GM12878 (cell line): ENCODE data around the gene SHROOM1. TPM values are rescaled to one million over a fixed set of nuclear protein-coding genes. Genes with fewer than 3 reads are reported as not detected.

Experiments used
- BCL11A ChIP-seq: IDR thresholded peaks from 2 replicates; pipeline ENCODE4 v1.6.1; 2011; ENCODE audit warnings: low read depth, low read length
- BHLHE40 ChIP-seq, 2 experiments: fragments of 450-650 bp in 1 of 2; IDR thresholded peaks; 2 replicates each; pipeline ENCODE4 v1.6.1; 2011 to 2017; ENCODE audit warnings: low read depth in 2 of 2, borderline replicate concordance in 1 of 2, improper control_type of control experiment in 1 of 2, low read length in 1 of 2, mild to moderate bottlenecking in 1 of 2
- CHD2 ChIP-seq: IDR thresholded peaks from 2 replicates; pipeline ENCODE4 v1.6.1; 2011; ENCODE audit warnings: low read depth, low read length, improper control_type of control experiment, borderline replicate concordance
- EP300 ChIP-seq, 2 experiments: fragments of 150-350 bp in 1 of 2; IDR thresholded peaks; 2 replicates each; pipeline ENCODE4 v1.6.1; 2011 to 2012; ENCODE audit warnings: low read depth in 2 of 2, low read length in 2 of 2, borderline replicate concordance in 1 of 2, improper control_type of control experiment in 1 of 2, inconsistent platforms in 1 of 2; ENCODE audit not compliant: control insufficient read depth in 1 of 2
- MEF2B ChIP-seq: fragments of 450-650 bp; IDR thresholded peaks from 2 replicates; pipeline ENCODE4 v1.6.1; 2018; ENCODE audit warnings: mild to moderate bottlenecking, moderate library complexity; ENCODE audit not compliant: partially characterized antibody, poor library complexity, severe bottlenecking
- MTA2 ChIP-seq: fragments of 450-650 bp; IDR thresholded peaks from 2 replicates; pipeline ENCODE4 v1.6.1; 2016; ENCODE audit warnings: low read depth, mild to moderate bottlenecking, moderate library complexity
- YBX1 ChIP-seq: fragments of 450-650 bp; IDR thresholded peaks from 2 replicates; pipeline ENCODE4 v1.6.1; 2016; ENCODE audit warnings: antibody characterized with exemption
- polyA plus RNA-seq, 11 experiments: library from polyadenylated mRNA; depleted of rRNA in 4 of 11; unstranded in 6 of 11; stranded (reverse) in 5 of 11; fragments of >200 nt; fragmentation: Nextera tagmentation in 4 of 11; fragmentation: Illumina TruSeq in 1 of 11; extraction: Ambion mirVana in 4 of 11; extraction: Trizol in 1 of 11; gene quantifications; 1 replicate in 1 of 11; 2 replicates in 10 of 11; pipeline versions ENCODE4 v1.2.1 to v1.2.3, GENCODE V29; 2011 to 2016; ENCODE audit warnings: inconsistent platforms in 2 of 11, missing spikeins in 2 of 11, low read depth in 1 of 11
- total RNA-seq, 4 experiments: library from RNA; depleted of rRNA in 3 of 4; stranded (reverse); fragments of >200 nt in 3 of 4; fragmentation: Illumina TruSeq in 1 of 4; extraction: Trizol in 1 of 4; gene quantifications; 2 replicates each; pipeline versions ENCODE4 v1.2.1 to v1.2.3, GENCODE V29; 2013 to 2021
- TF ChIP-seq, protein P1 (sequence below): IDR thresholded peaks from 2 replicates; pipeline ENCODE4 v1.6.1; 2012; ENCODE audit warnings: improper control_type of control experiment, low read depth, low read length; ENCODE audit not compliant: insufficient replicate concordance
- TF ChIP-seq, protein P2 (sequence below): IDR thresholded peaks from 2 replicates; pipeline ENCODE4 v1.6.1; 2011; ENCODE audit warnings: low read depth, mild to moderate bottlenecking, low read length, moderate library complexity, borderline replicate concordance; ENCODE audit errors: extremely low read depth
- TF ChIP-seq, protein P3 (sequence below): fragments of 450-650 bp; IDR thresholded peaks from 2 replicates; pipeline ENCODE4 v1.6.1; 2017; ENCODE audit warnings: low read depth, mild to moderate bottlenecking, moderate library complexity
- TF ChIP-seq, protein P4 (sequence below): fragments of 450-650 bp; IDR thresholded peaks from 2 replicates; pipeline ENCODE4 v1.6.1; 2017; ENCODE audit warnings: borderline replicate concordance
- TF ChIP-seq, protein P5 (sequence below): fragments of 450-650 bp; IDR thresholded peaks from 2 replicates; pipeline ENCODE4 v1.6.1; 2016; ENCODE audit warnings: mild to moderate bottlenecking, moderate library complexity, borderline replicate concordance

SHROOM1 gene
- total and polyA plus RNA-seq, 10 of the 15 experiments (the other 5 are each of a cell fraction or from before 2014, with no cell fraction given): 0.05 to 3.9 (median 1.3) TPM

DNA sequence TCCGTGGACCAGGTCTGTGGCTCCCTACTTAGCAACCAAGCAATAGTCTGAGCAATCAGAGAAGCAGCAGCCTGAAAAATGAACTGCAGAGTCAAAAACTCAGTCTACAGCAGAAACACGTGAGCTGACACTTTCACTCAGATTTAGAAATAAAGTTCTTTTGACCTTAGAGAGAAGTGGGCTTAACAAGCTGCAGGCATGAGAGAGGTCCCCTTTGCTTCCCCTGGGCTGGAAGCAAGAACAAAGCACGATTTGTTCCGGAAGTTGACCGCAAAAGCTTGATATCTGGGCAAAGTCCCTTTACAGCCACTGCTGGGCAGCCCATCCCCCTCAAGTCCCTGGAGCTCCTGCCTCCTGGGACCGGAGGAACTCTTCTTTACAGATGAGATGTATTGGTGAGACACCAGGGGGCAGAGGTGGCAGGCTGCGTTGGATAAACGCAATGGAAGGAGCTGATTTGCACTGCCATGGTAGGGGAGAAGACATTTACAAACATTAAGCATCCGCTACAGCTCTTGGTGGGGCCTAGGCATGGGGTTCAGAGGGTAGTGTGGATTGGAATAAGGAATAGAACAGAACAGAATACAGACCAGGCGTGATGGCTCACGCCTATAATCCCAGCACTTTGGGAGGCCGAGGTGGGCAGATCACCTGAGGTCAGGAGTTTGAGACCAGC, 23.1 kb downstream of the SHROOM1 start (continued):
- TF ChIP-seq, protein P1, sequence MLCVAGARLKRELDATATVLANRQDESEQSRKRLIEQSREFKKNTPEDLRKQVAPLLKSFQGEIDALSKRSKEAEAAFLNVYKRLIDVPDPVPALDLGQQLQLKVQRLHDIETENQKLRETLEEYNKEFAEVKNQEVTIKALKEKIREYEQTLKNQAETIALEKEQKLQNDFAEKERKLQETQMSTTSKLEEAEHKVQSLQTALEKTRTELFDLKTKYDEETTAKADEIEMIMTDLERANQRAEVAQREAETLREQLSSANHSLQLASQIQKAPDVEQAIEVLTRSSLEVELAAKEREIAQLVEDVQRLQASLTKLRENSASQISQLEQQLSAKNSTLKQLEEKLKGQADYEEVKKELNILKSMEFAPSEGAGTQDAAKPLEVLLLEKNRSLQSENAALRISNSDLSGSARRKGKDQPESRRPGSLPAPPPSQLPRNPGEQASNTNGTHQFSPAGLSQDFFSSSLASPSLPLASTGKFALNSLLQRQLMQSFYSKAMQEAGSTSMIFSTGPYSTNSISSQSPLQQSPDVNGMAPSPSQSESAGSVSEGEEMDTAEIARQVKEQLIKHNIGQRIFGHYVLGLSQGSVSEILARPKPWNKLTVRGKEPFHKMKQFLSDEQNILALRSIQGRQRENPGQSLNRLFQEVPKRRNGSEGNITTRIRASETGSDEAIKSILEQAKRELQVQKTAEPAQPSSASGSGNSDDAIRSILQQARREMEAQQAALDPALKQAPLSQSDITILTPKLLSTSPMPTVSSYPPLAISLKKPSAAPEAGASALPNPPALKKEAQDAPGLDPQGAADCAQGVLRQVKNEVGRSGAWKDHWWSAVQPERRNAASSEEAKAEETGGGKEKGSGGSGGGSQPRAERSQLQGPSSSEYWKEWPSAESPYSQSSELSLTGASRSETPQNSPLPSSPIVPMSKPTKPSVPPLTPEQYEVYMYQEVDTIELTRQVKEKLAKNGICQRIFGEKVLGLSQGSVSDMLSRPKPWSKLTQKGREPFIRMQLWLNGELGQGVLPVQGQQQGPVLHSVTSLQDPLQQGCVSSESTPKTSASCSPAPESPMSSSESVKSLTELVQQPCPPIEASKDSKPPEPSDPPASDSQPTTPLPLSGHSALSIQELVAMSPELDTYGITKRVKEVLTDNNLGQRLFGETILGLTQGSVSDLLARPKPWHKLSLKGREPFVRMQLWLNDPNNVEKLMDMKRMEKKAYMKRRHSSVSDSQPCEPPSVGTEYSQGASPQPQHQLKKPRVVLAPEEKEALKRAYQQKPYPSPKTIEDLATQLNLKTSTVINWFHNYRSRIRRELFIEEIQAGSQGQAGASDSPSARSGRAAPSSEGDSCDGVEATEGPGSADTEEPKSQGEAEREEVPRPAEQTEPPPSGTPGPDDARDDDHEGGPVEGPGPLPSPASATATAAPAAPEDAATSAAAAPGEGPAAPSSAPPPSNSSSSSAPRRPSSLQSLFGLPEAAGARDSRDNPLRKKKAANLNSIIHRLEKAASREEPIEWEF: peak; percentile 29
- TF ChIP-seq MTA2: peak; percentile 54; the same call in 1 of the 2 replicates
- peak; percentile 98 for TF ChIP-seq MEF2B
- TF ChIP-seq, protein P2, sequence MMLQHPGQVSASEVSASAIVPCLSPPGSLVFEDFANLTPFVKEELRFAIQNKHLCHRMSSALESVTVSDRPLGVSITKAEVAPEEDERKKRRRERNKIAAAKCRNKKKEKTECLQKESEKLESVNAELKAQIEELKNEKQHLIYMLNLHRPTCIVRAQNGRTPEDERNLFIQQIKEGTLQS: no peak
- TF ChIP-seq EP300 (IDR thresholded peaks at IDR 0.05; ENCODE audit: borderline replicate concordance in 1 of 2, control insufficient read depth in 1 of 2, low read depth in 2 of 2, low read length in 2 of 2): peak; percentile 17 to 59; a peak in 2 of 4 replicates
- TF ChIP-seq, protein P3, sequence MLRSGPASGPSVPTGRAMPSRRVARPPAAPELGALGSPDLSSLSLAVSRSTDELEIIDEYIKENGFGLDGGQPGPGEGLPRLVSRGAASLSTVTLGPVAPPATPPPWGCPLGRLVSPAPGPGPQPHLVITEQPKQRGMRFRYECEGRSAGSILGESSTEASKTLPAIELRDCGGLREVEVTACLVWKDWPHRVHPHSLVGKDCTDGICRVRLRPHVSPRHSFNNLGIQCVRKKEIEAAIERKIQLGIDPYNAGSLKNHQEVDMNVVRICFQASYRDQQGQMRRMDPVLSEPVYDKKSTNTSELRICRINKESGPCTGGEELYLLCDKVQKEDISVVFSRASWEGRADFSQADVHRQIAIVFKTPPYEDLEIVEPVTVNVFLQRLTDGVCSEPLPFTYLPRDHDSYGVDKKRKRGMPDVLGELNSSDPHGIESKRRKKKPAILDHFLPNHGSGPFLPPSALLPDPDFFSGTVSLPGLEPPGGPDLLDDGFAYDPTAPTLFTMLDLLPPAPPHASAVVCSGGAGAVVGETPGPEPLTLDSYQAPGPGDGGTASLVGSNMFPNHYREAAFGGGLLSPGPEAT: peak; percentile 44; the same call in 1 of the 2 replicates
- peak; percentile 72 to 87; a peak in 3 of 4 replicates for TF ChIP-seq BHLHE40 (IDR thresholded peaks at IDR 0.05; ENCODE audit: borderline replicate concordance in 1 of 2, low read depth in 2 of 2, low read length in 1 of 2)
- TF ChIP-seq CHD2: peak; percentile 69; the same call in 1 of the 2 replicates
- TF ChIP-seq, protein P4, sequence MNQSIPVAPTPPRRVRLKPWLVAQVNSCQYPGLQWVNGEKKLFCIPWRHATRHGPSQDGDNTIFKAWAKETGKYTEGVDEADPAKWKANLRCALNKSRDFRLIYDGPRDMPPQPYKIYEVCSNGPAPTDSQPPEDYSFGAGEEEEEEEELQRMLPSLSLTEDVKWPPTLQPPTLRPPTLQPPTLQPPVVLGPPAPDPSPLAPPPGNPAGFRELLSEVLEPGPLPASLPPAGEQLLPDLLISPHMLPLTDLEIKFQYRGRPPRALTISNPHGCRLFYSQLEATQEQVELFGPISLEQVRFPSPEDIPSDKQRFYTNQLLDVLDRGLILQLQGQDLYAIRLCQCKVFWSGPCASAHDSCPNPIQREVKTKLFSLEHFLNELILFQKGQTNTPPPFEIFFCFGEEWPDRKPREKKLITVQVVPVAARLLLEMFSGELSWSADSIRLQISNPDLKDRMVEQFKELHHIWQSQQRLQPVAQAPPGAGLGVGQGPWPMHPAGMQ: no peak
- TF ChIP-seq, protein P5, sequence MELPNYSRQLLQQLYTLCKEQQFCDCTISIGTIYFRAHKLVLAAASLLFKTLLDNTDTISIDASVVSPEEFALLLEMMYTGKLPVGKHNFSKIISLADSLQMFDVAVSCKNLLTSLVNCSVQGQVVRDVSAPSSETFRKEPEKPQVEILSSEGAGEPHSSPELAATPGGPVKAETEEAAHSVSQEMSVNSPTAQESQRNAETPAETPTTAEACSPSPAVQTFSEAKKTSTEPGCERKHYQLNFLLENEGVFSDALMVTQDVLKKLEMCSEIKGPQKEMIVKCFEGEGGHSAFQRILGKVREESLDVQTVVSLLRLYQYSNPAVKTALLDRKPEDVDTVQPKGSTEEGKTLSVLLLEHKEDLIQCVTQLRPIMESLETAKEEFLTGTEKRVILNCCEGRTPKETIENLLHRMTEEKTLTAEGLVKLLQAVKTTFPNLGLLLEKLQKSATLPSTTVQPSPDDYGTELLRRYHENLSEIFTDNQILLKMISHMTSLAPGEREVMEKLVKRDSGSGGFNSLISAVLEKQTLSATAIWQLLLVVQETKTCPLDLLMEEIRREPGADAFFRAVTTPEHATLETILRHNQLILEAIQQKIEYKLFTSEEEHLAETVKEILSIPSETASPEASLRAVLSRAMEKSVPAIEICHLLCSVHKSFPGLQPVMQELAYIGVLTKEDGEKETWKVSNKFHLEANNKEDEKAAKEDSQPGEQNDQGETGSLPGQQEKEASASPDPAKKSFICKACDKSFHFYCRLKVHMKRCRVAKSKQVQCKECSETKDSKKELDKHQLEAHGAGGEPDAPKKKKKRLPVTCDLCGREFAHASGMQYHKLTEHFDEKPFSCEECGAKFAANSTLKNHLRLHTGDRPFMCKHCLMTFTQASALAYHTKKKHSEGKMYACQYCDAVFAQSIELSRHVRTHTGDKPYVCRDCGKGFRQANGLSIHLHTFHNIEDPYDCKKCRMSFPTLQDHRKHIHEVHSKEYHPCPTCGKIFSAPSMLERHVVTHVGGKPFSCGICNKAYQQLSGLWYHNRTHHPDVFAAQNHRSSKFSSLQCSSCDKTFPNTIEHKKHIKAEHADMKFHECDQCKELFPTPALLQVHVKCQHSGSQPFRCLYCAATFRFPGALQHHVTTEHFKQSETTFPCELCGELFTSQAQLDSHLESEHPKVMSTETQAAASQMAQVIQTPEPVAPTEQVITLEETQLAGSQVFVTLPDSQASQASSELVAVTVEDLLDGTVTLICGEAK: peak; percentile 19; the same call in 1 of the 2 replicates
- TF ChIP-seq BCL11A: no peak
- 0 out of 2 replicates have a peak, but pooled peaks have one; percentile 70 for TF ChIP-seq YBX1
